DMS 273 (cell line): ENCODE measurements around the gene STYX.

Experiments
- DNase-seq: peaks from one replicate; lab custom pipeline; 2025; ENCODE audit not compliant: unreplicated experiment; lab: John Stamatoyannopoulos, UW

The STYX gene

DNA sequence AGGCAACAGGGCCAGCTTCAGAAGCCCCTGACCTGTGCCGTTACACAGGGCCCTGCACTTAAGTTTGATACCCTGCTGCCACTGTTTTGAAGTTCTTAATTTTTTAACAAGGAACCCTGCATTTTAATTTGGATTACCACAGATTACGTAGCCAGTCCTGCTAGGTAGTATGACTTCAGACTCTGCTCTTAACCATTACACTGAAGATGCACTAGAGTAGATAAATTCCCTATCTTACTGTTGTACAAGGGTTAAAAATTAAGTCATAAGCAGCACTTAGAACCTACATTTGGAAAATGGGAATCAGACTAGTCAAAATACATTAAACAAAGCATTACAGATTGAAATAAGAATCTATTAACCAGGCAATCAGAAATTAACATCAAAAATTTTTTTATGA, 59.2 kb downstream of the STYX start:
- DNase-seq, result peak; percentile 14

- DNase-seq, result peak; percentile 45
Measured at GRCh38 chr14:52790011-52790755, 60.2 kb downstream of the STYX start.

- no peak for DNase-seq
Measured at GRCh38 chr14:52790756-52791222, 60.8 kb downstream of the STYX start.

- peak; percentile 97 for DNase-seq
Measured at GRCh38 chr14:52791223-52792096, 61.5 kb downstream of the STYX start, which contains the start of gene GNPNAT1. Gene GNPNAT1 (minus strand): TSS chr14:52791607. CDS start chr14:52784650, 6,957 bp downstream.

- no peak for DNase-seq
Measured at GRCh38 chr14:52792097-52792415, 62.1 kb downstream of the STYX start.

- DNase-seq, result no peak
Measured at GRCh38 chr14:52793061-52793460, 63.1 kb downstream of the STYX start.

GRCh38 chr14:52797653-52798052, 67.7 kb downstream of the STYX start:
- no peak for DNase-seq

- no peak for DNase-seq
Measured at GRCh38 chr14:52798826-52799225, 68.9 kb downstream of the STYX start.

DNA sequence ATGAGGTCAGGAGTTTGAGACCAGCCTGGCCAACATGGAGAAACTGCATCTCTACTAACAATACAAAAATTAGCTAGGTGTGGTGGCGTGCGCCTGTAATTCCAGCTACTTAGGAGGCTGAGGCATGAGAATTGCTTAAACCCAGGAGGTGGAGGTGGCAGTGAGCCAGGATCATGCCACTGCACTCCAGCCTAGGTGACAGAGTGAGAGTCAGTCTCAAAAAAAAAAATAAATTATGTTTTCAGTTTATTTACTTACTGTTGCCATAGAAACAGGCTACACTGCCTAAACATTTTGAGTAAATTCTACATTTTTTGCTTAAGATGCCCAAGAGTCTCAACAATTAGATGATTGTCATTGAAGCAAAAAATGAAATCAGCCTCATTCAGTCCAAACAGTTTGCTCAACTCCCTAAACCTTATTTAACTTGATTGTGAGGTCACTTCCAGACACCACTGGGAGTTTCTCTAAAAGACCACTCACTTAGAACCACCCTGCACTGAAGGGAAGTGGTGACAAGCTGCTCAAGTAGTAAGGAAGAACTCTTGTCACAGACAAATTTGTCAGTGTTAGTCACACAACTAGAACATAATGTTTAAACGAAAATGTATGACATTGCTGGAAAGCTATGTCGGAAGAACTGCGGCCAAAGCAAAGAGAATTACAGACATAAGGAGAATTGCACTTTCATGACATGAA, 71.2 kb downstream of the STYX start:
- DNase-seq, result no peak

GRCh38 chr14:52802597-52802996, 72.6 kb downstream of the STYX start:
- DNase-seq, result no peak

- no peak for DNase-seq
Measured at GRCh38 chr14:52806115-52806514, 76.1 kb downstream of the STYX start.

DNA sequence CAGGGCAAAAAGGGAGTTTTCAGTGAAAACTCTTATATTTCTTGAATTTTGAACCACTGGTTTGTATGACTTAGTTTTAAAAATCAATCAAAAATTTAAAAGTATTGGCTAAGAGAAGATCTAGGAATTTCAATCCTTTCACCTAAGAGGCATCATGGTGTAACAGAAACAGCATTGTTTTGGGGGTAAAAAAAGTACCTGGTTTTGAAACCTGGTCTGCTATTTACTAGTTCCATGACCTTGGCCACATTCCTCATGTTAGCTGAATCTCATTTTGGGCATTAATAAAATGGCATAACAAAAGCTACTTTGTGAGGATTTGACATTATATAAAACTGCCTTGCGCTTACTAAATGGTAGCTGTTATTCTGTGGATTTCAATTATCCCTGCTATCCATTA, 78.1 kb downstream of the STYX start:
- no peak for DNase-seq

DNA sequence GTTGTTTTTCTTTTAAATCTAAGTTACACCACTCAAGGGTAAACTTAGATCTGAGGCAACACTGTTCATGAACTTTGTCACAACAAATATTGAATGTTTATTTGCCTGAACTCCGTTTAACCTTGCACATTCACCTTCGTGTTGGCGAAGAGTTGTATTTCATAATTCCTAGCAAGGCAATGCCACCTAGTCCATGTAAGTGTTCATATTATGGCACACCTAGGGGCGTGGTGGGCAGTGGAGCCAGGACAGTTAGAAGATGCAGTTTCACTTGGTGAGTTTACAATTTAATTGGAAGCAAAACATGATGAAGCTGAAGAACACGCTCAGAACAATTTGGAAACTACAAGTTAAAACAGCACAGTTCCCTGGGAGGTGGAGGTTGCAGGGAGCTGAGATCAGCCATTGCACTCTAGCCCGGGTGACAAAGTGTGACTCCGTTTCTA, 91.9 kb downstream of the STYX start:
- no peak for DNase-seq

- DNase-seq, result no peak
Measured at GRCh38 chr14:52824462-52824861, 94.5 kb downstream of the STYX start.
